MM.1S (cell line): ENCODE measurements around the gene SORL1-AS1.

Source experiments
- EZH2 ChIP-seq: fragments of 300-600 bp; sonication (generic); optimal IDR thresholded peaks from 2 replicates; pipeline ENCODE3; 2017; ENCODE audit warnings: low read depth, mild to moderate bottlenecking, antibody characterized with exemption, low read length, mixed read lengths
- TF ChIP-seq, protein P1 (sequence below): fragments of 300-600 bp; sonication (generic); IDR thresholded peaks from 2 replicates; pipeline ENCODE4 v1.5.1; 2016; ENCODE audit warnings: antibody characterized with exemption, low read length, mixed read lengths

DNA sequence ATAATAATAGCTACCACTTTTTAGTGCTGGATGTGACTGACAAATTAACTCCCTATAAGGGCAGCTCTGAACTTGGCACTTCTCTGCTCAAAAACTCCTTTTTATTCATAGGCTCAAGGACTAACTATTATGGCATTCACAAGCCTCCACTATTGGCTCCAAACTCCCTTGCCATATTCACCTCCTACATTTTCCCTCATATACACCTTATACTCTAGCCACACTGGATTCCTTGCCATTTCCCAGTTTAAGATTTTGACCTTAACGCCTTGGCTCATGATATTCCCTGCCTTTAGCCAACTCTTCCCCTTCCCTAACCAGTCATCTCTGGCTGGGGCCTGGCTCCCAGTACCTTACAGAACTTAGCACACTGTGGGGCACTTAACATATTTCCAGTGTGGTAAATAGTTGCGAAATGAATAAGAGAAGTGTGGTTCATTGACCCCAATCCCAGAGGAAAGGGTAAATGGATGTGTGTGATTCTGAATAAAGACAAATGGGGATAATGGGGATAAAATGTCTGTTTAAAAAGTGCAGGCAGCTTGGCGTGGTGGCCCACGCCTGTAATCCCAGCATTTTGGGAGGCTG is 40.7 kb downstream of the SORL1-AS1 start:
- TF ChIP-seq, protein P1, sequence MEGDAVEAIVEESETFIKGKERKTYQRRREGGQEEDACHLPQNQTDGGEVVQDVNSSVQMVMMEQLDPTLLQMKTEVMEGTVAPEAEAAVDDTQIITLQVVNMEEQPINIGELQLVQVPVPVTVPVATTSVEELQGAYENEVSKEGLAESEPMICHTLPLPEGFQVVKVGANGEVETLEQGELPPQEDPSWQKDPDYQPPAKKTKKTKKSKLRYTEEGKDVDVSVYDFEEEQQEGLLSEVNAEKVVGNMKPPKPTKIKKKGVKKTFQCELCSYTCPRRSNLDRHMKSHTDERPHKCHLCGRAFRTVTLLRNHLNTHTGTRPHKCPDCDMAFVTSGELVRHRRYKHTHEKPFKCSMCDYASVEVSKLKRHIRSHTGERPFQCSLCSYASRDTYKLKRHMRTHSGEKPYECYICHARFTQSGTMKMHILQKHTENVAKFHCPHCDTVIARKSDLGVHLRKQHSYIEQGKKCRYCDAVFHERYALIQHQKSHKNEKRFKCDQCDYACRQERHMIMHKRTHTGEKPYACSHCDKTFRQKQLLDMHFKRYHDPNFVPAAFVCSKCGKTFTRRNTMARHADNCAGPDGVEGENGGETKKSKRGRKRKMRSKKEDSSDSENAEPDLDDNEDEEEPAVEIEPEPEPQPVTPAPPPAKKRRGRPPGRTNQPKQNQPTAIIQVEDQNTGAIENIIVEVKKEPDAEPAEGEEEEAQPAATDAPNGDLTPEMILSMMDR: no peak
- no peak for TF ChIP-seq EZH2
